HG03196 (cell line): Measurements from ENCODE around the gene SUPT16H.
"Not testable (repeated sequence)": the region's sequence is repeated elsewhere in the genome, so short reads cannot be mapped to it uniquely, and the experiment has no call there.

Experiments
- ATAC-seq: cut with Tn5 transposase; IDR thresholded peaks from one replicate; pipeline ENCODE4 v1.9.1; 2021; ENCODE audit not compliant: unreplicated experiment

Gene SUPT16H

DNA sequence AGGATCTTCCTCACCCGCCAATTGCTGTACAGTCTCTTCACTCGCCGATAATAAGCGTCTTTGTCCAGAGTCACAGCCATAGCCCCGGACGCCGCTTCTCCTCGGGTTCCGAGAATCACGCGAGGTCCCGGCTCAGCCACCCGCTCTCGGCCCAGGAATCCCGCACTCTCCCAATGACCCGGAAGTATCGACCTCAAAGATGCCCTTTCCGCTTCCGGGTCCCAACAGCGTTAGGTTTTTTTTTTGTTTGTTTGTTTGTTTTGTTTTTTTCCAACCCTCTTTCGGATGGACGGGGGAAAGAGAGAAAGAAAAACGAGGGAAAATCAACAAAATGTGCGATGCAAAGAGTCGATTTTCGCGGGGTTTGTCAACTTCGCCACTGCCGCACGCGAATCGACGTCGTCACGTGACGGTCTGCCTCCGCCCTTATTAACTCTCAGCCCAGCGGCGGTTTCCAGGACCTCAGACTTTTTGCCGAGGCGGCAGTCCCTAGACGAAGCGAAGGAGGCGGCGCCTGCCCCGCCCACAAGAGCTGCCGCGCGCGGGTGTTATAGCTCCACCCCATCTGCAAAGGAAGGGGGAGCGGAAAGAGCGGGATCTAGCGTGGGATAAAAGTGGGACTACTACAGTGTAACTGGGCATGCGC, at the start of gene SUPT16H:
SUPT16H (minus strand) TSS at position 172 of the 646 bp plus-strand sequence; CDS start at position 80, 92 bp downstream.
- ATAC-seq = peak; percentile 95

DNA sequence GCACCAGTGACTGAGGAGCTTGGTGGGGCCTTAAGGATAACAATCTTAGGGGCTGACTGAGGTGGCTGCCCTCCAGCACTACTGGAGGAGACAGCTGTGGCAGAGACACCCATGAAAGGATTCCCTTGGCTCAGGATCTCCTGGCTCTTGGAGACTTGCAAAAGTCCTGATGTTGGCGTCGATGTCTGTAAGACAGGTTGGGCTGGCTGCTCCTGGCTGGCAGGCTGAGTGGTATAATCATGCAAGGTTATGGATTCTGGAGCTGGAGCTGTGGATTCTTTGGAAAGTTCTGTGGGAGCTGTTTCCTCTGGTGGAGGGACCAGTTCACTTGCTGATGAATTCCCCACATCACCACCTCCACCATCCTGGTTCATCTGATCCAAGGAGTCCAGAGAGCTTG, 47.3 kb upstream of the SUPT16H start:
- ATAC-seq = no peak

DNA sequence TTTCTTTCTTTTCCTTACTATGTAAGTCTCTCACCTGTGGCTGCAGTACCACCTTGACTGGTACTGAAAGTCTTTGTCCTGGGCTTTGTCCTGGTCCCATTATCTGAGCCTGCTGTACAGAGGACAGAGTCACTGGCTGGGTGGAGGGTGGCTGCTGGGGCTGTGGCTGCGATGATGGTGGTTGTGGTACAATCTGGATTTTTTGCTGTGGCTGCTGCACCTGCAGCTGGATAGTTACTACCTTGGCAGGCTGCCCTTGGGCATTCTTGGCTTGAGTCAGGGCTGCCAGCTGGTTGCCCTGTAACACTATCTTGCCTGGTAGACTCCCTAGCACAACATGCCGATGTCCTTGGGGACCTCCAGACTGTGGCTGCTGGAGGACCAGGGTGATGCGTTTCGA, 45.1 kb upstream of the SUPT16H start:
- ATAC-seq = no peak

DNA sequence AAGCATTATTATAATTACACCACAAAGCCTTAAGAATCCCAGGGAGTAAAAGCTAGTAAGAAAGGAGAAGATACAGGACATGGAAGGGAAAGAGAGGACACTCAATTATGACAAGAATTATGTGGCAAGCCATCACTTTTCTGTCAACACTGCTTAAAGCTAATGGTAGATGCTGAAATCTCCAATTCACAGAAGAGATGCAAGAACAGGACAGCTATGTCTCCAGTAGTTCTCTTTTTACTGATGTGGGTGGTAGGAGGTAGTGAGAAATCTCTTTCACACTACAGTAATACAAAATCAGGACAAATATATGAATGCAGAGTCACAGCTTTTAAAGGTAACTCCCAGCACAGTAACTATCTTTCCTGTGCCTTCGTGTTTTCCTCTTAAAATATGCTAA, 42.9 kb upstream of the SUPT16H start:
- ATAC-seq = no peak

DNA sequence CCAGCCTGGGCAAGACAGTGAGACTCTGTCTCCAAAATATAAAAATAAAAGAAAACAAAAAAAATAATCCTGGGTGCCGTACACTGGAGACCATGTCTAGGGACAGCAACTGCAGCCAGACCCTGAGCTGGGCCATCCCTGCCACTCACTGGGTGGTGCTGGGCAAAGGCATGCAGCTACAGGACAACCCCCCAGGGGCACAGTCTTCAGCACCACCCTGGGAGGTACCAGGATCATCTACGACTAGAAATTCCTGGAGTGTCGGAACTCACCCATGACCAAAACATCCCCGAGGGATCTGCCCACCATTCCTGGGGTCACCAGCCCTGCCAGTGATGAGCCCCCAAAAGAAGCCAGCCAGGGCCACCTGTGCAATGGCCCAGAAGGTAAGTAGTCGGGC, 35.7 kb upstream of the SUPT16H start:
- ATAC-seq = no peak

DNA sequence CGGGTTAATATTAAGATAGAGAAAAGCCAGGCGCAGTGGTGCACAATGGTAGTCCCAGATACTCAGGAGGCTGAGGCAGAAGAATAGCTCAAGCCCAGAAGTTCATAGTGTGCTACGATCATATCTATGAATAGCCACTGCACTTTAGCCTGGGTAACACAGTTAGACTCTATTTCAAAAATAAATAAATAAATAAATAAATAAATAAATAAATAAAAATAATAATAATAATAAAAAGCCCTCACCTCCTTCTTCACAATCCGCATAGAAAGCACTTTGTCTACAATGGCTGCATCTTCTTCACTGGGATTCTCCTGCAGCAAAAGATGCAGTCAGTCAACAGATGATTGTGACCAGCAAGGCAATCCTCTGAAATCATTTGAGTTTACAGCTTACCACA, 31.5 kb upstream of the SUPT16H start:
- no peak for ATAC-seq

DNA sequence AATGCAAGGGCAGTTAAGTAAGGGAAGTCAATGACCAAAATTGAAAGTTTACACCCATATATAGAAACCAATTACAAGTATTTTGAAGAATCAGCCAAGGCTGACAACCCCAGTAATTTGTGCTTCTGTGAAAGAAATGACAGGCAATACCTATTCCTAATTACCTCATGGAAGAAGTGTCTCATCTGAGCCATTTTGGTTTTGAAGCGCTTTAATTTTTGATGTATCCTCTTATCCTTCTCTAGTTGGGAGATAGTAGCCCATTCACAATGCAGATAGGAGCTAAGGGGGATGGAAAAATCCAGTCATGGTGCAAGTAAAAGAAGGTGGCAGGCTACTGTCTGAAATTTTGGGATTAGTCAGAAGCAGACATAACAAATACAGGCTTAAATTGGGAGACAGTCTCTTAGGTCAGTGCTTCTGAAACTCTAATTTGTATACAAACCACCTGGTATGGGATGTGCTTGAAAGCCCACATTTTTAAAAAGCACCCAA, 30.4 kb upstream of the SUPT16H start:
- no peak for ATAC-seq

DNA sequence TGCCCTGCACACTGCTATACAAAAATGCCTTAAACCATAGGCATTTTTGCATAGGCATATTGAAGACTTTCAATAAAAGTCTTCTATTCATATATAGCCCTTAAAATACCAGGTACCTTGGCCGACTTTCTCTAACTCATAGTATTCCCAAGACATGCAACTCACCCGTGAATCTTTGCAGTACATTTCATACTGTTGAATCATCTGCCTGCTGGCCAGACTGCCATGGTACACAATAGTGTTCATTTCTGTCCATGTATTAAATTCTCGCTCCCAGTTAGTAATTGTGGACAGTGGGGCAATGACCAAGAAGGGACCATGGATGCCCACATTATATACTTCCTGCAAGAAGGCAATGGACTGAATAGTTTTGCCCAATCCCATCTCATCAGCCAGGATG, 24.3 kb upstream of the SUPT16H start:
- ATAC-seq = no peak

DNA sequence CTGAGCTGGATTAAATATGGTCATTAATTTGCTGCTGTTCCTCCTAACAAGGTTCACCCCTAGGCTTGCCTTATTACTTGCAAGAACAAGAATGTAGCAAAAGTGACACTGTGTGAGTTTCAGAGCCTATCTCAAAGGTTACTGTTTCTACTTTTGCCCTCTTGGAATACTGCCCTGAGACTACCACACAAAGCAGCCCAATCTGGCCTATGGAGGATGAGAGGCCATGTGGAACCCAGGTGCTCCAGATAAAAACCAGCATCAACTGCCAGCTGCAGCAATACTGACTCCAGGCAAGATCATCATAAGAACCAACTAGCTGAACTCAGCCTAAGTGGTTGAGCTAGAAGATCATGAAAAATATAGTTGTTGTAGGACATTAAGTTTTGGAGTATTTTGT, 22.4 kb upstream of the SUPT16H start:
- no peak for ATAC-seq

DNA sequence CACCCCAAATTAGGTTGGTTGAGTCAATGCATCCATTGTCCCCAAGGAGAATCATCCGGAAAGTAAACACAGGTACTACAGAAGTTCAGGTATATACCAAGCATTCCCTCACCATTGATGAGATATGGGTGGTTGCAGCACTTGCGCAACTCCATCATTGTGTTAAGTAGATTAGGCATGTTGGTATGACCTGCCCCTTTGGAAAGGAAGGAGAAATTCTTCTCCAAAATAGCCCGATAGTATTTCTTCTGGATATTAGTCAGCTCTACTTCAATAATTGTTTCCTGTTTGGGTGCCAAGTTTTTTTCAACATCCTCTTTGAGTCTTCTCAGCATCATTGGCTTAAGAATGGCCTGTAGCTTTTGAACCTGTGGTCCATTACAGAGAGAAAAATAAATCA, 21.3 kb upstream of the SUPT16H start:
- no peak for ATAC-seq

DNA sequence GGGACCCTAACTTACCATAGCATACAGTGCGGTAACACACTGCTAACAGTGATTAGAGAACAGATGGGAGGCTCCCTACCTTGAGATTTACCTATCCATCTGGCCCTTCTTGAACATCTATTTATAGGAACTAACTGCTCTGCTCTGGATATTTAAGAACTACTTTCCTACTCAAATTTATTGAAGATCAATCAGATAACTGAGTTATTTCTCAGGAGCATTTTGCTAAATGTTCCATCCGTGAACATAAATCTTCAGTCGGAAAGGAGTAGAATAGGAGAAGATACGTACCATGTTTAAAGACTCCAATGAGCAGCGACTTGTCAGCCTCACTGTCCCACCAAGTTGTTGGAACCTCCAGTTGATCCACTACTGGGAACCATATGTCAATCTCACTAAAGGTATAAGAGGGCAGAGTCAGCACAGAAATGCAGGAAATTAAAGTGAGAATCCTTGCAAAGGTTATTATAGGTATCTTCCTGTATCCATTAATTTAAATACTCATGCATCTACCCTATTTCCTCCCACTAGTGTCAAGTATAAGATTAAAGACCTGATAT, 15.6 kb upstream of the SUPT16H start:
- no peak for ATAC-seq

DNA sequence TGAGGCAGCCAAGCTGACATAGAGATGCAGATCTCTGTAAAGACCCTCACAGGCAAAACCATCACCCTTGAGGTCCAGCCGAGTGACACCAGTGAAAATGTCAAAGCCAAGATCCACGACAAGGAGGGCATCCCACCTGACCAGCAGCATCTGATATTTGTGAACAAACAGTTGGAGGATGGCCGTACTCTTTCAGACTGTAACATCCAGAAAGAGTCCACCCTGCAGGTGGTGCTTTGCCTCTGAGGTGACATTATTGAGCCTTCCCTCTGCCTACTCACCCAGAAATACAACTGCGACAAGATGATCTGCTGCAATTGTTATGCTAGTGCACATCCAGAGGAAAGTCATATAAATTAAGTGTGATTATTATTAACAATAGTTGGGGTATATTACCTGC, 15.1 kb upstream of the SUPT16H start:
- ATAC-seq = no peak

DNA sequence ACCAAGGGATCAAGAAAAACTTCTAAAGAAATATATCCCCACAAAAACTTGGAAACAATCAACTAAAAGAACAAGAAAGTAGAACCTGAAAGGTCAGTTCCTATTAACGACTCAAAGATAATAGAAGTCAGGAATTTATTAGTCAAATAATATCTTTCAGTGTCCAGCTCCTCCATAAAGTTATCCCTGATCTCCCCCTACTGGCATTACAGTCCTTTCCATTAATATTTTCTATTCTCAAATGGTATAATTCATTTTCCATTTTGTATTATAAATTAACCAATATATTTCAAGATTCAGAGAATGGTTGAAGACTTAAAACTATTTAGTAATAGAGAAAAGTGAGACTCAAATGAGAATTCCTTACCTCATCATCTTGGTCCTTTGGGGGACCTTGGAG, 11.6 kb upstream of the SUPT16H start:
- no peak for ATAC-seq

DNA sequence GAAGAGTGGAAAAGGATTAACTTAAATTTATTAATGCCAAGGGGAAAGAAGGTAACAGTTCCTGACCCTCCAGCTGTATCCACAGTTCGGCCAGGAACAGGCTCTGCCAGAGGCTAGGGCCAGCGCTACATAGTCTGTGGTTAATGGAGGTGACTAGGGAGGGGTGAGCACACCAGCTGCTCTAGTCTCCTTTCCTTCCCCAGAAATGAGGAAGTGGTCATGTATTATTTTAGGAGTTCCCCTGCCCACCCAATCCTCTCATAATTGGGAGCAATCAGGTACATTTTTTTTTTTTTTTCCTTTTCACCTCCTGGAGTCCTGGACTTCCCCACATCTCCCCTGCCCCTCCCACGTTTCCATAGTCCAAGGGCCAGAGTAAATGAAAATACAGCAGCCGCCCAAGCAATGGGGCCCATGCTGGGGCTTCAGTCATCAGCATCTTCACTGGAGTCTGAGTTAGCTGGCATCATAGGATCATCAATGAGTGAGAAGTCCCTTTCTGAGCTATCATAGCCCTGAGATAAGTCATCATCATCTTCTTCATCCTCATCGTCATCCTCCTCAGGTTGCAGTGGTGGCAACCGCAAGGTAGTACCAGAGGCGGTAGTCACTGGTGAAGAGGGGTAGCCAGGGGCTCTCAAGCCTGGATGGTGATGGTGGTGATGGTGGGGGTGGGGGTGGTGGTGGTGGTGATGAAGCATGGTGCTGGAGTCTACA, 1.5 kb upstream of the SUPT16H start:
- ATAC-seq = no peak

DNA sequence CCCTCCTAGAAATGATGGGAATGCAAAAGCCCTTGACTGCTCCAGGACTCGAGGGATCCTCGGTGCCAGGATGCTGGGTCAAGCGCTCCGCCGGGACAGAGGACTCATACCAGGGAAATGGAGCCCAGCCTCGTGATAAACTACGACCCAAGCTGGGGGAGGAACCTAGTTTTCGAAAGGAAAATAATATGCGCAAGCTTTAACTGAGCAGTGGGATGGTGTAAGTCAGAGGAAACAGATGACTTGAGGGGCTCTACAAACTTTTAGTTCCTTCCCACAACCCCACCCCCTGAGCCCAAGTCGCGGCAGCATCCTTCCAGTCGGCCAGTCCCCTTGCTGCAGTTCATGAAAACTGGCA, 654 bp upstream of the SUPT16H start:
- ATAC-seq = peak; percentile 31

DNA sequence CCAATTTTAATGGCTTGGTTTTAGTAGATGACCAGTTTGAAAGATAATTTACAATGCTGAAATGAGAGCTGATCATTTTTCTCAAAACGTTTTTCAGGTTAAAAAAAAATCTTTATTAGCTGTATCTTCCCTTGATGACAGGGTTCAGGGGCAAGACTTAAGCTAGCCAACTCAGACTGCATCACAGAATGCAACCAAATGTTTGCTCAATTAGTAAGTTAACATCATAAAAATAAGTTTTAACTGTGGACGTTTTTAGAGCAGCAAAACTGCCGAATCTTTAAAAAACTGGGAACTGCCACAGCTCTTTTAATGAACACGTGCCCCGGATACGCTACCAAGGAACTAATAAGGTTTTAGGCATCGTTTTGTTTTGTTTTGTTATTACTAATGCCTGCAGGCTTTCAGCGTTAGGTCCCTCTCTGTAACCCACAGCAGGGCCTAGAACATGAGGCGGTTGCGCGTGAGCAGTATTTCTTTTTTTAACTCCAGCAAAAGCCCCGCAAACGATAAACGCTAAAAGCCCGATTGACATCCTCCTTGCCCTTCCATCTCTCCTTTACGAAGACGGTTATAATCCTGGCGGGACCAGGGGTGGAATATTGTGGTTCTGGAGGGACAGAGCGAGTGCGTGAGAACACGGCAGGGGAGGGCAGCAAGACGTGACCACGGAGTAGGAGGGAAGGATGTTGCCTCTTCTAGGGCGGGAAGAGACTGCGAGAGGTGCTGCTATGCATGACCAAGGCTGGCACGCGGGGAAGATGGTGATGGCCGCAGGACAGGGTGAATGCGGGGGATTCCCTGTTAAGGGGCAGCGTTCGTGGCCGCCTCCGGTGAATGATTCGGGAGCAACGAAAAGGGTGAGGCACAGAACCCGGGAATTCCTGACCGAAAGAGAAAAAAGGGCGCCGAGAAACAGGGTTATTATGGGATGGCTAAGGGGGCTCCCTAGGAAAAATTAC, 652 bp downstream of the SUPT16H start:
- ATAC-seq = no peak

DNA sequence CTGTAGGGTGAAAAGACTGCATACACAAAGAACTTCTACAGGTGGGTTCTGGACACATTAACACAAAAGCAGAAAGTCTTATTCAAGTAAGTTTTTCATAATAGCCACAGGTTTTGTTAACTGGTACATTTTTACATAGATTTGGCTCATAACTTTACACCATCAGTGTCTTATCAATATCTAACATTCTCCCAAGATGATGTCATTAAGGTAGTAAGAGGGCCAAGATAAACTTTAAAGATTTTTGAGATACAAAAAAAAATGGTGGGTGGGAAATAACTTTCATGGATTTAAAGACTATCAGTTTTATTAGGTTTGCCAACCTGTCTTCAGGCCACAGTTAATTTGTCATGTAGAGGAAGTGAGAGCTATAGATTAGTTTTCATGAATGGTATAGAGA, 1.7 kb downstream of the SUPT16H start:
- ATAC-seq = no peak

DNA sequence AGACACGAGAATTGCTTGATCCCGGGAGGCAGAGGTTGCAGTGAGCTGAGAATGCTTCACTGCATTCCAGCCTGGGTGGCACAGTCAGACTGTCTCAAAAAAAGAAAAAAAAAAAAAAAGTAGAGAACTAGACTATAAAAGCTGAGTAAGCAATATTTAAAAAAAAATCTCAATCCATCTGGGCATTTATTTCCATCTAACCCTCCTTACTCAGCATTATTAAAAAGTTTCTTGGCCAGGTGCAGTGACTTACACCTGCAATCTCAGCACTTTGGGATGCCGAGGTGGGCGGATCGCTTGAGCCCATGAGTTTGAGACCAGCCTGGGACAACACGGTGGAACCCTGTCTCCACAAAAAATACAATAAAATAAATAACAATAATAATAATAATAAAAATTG, 4.5 kb downstream of the SUPT16H start:
- no peak for ATAC-seq

DNA sequence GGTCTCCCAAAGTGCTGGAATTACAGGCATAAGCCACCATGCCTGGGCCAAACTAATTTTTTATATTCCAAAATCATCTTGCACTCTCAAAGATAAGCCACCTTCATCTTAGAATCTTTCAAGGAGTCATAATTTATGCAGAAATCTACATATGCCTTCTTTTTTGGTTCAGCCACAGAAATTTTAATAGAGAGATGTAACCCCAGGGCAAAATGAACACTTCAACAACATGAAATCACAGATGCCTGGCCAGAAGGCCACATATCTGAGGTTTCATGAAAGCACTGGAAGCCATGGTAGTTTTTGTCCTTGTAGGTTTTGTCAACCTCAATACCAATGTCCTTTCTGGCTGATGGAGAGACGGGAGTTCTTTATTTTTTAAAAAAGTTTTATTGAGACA, 9.8 kb downstream of the SUPT16H start:
- no peak for ATAC-seq

DNA sequence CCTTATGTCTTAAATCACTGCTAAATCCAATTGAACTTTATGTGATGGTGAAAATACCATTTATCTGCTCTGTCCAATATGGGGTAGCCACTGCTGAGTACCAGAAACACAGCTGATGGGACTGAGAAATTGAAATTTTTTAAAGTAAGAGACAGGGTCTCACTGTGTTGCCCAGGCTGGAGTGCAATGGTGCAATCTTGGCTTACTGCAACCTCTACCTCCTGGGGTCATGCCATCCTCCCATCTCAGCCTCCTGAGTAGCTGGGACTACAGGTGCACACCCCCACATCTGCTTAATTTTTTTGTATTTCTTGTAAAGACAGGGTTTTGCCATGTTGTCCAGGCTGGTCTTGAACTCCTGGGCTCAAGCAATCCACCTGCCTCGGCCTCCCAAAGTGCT, 11.0 kb downstream of the SUPT16H start:
- not testable (repeated sequence) for ATAC-seq

DNA sequence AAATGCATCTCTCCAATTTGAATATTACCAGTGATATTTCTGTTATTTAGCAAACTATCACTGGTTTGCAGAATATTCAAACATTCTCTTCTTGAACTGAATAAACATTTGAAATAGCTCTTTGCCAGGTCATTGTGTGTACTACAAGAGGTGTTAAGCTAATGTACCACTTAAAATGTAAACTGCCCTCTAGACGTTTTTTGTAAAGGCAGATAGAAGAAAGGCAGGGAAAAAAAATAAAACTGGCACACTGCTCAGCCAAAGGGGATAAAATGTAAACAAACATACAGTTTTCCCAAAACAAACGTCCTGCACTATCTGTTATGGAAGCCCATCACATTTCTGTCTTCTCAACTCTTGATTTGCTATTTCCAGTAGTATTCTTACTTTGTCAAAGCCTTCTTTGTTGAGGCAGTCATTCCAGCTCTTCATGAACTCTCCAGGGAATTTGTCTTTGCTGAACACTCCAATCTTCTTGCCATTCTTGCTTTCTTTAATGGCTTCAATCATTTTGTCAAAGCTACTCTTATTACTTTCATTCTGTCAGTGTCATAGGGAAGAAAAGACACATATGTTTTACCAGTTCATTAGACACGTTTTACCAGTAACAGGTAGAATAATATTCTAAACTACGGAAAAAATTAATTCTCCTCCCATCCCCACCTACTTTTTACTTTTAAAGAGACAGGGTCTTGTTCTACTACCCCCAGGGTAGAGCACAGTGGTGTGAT, 13.7 kb downstream of the SUPT16H start:
- no peak for ATAC-seq
